GM19239 (cell line): ENCODE data around the gene TCF12.

Experiments used
- DNase-seq: peaks from one replicate; pipeline ENCODE4 v3.0.0; 2011; ENCODE audit warnings: low spot score; ENCODE audit not compliant: insufficient read length
- FAIRE-seq: peaks from 2 replicates; lab custom pipeline; 2011; peaks lifted over from hg19 to GRCh38; lab: Jason Lieb, UNC

The TCF12 gene

DNA sequence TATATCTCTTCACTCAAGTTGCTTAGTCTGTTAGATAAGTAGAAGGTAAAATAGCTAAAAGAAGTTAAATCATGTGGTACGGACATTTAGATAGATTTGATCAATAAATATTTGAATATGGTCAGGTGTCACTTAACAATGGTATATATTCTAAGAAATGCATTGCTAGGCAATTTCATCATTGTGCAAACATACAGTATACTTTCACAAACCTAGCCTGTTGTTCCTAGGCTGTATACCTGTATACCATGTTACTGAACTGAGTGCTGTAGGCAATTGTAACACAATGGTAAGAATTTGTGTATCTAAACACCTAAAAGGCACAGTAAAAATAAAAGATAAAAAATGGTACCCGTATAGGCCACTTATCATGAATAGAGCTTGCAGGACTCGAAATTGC is 345.1 kb downstream of the TCF12 start:
- FAIRE-seq (no peak), DNase-seq (no peak)

DNA sequence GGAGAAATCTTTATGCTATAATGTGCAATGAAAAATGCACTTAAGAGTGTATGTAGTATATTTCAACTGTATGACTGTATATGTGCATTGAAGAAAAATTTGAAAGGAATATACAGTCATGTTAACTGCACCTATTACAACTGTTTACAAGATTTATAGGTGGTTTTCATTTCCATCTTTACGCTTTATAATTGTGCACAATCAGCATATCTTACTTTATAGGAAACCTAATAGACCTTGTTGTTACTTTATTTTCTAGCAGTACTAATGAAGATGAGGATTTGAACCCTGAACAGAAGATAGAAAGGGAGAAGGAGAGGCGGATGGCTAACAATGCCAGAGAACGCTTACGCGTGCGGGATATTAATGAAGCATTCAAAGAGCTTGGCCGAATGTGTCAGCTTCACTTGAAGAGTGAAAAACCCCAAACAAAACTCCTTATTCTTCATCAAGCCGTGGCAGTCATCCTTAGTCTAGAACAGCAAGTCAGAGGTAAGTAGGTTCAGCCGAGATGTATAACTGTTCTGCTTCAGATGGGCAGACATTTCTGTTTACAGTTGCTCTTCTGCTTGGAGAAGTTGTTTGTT is 354.4 kb downstream of the TCF12 start:
- no peak for FAIRE-seq
- DNase-seq, result no peak

DNA sequence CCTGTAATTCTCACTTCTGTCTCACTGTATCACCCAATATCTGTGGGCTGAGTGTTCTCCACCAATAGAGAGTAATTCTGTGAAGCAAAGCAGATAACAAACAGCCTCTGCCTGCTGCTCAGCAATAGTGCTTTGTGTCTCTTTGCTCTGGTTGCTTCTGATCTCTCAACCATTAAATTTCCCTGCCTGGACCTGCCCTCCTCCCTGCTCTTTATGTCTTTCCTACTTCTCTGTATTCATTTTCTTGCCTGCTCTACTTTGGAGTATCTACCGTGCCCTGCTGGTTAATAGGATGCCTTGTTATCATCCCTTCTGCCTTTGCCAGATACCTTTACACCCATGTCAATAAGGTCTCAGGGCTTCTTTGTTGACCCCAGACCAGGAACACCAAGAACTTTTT is 355.0 kb downstream of the TCF12 start:
- DNase-seq (no peak), FAIRE-seq (no peak)

DNA sequence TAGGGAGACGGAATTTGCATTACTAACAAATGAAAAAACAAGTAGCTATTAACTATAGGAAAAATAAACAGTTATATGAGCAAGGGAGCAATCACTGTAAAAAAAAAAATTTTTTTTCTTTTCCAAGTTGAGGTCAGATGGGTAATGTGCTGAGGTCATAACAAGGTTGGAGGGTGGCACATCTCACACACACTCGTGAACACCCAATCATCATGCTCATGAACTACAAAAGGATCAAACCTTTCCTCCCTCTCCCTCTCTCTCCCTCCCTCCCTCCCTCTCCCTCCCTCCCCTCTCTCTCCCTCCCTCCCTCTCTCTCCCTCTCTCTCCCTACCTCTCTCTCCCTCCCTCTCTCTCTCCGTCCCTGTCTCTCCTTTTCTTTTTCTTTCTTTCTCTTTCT is 360.0 kb downstream of the TCF12 start:
- FAIRE-seq, result no peak
- no peak for DNase-seq

DNA sequence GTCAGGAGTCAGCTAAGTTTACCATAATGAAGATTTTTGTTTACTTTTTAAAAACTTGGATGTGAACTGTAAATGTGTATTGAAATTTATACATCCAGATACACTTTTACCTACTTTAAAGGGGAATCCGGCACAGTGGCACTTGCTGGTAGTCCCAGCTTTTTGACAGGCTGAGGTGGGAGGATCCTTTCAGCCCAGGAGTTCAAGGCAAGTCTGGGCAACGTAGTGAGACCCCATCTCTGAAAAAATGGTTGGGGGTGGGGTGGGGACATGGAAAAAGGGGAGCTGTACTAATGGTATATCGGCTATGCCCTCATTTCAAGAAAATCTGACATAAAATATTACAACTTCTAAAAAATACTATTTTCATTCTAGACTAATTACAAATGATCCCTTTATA is 362.0 kb downstream of the TCF12 start:
- DNase-seq (no peak), FAIRE-seq (no peak)

DNA sequence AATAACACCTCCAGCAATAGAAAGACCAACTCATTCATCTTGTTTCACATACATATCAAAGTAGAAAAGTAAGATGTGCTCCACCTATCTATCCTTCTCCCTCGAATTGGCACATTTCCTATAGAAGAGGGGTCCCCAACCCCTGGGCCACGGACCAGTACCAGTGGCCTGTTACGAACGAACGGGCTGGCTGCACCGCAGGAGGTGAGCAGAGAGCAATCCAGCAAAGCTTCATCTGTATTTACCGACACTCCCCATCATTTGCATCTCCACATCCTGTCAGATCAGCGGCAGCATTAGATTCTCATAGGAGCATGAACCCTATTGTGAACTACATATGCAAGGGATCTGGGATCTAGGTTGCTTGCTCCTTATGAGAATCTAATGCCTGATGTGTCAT is 362.9 kb downstream of the TCF12 start:
- DNase-seq (no peak), FAIRE-seq (peak; percentile 93)

DNA sequence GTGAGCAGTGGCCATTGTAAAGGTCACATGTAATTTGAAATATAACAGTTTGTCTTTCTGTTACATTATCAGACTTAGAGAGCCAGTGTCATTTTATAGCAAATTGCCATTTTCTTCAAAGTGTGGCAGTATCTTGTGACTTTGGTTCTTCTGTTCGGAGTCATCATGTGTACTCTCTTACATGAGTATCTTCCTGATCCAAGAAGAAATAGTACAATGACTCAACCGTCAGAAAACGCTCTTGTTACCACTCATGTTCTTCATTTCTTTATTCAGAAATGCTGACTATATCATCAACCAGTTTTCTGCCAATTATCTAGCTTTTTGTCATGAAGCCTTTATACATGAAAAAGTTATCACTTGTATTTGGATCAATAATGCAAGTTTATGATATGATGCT is 364.2 kb downstream of the TCF12 start:
- peak; percentile 42 for FAIRE-seq

DNA sequence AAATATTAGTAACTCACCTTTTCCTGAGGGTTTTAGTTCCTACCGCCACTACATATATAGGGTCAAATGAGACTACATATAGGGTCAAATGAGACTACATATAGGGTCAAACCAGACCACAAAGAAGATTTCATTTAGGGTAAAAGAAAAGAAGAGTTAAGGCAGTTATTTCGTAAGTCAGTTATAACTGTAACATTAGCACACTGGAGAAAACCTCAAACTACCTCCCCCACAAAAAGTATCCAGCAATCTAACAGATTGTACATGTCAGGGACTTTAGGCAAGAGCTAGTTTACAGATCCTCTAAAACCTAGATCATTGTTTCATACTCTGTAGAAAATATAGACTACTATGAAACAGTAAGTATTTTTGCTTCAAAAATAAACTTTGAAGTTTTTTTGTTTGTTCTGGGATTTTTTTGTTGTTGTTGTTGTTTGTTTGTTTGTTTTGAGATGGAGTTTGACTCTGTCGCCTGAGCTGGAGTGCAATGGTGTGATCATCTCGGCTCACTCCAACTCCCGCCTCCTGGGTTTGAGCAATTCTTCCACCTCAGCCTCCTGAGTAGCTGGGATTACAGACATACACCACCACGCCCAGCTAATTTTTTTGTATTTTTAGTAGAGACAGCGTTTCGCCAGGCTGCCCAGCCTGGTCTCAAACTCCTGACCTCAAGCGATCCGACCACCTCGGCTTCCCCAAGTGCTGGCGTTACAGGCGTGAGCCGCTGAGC is 365.5 kb downstream of the TCF12 start:
- DNase-seq (no peak), FAIRE-seq (peak; percentile 77)

More for the DNA sequence above, 364.2 kb downstream of the TCF12 start:
- no peak for DNase-seq

DNA sequence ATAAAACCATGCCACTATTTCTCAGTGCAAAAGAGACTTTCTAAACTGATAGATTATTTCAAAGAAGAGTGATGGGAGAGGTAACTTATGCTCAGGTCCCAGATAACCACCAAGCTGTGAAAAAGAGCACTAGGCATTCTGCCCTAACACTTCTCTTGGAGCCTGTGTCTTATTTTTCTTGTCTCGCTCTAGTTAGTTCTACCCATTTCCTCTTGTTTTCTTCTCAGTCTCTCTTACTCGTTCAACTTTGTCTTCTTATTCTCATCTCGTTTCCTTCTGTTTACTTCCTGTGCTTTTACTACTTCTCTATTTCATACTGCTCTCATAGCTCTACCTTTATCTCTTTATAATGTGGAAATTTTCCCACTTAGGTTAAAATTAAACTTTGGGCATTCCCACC is 366.1 kb downstream of the TCF12 start:
- DNase-seq, result no peak
- FAIRE-seq, result peak; percentile 96

DNA sequence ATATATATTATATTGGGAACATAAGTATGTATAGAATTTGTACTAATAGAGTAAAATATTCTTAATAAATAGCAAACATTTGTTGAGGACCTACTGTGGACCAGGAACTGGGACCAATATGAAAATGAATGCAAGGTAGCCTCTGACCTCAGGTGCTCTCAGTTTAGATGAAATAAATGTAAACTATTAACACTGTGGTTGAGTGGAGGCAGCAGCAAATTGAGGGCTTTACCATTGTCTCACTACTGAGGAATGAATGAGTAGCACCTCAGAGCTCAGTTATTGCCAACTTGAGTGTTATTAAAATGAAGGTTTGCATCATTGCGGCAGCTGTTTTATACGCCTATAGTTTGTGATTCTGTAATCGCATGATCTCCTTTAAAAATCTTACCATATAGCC is 366.9 kb downstream of the TCF12 start:
- DNase-seq (no peak), FAIRE-seq (no peak)

DNA sequence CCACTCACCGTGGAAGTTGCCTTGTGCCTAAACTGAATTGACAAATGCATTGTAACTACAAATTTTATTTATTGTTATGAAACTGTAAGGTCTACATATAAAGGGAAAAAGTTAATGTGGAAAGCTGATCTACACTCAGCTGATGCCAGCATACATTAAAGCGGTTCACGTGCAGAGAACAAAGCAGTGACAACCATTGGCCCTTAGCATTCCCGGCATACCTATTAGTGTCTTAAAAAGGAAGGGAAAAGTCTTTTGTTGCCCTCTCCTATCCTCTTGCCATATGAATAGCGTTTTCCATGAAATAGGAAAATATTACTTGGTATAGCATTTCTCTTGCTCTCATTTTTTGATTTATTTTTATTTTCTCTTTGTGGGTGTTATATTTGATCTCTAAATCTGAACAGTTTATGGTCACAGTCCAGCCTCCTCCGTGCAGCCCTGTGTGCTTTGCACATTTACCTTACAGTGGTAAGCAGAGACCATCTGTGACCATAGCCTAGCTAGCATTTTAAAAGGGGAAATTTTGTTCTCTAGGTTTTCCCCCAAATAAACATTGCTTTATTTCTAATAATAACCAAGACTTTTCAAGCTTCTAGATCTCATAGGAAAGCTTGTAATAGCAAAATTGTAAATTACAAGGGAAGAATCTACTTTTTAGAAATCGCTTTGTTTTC is 368.1 kb downstream of the TCF12 start:
- no peak for FAIRE-seq
- DNase-seq, result no peak

DNA sequence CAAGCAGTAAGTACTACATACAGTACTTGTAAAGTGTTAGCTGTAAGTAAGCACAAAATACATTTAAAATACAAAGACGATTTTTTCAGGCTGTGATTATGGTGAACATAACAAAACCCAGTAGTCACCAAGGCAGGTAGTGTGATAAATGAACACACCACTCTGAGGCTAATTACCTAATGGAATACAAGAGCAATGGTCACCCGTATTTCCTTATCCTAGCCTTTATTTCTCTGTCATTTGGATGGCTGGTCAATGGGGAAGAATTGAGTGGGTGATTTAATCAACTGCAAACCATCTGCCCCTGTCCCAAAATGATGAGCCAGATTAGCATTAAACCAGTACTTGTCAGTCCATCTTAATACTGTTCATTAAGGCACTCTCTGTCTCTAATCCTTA is 368.7 kb downstream of the TCF12 start:
- DNase-seq, result no peak
- FAIRE-seq, result no peak

DNA sequence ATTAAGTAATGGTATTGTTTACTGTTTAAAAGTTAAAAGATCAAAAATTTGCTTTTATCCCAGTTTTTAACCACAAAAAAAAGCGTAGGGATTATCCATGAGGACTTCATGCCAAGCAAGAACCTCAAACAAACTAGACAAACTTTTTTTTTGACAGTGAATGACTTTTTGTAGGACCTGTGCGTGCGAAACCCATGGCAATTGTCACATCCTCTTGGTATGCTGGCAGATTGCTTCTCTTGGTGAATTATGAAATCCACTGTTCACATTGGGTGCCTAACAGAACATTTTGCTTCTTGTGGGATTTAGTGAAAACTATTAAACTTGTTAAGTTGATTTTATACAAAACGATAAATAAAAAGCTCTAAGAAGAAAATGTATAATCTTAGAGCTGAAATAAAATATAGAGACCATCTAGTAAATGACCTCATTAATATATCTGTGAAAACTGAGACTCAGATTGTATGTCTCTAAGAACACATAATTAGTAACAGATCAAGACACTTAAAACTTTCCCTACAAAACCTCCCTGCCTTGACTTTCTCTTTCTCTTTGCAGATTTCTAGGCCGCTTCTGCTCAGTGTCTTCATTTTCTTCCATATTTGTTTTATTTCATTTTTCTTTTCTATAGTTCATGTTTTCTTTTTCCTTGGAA is 370.6 kb downstream of the TCF12 start:
- DNase-seq (no peak), FAIRE-seq (peak; percentile 63)

DNA sequence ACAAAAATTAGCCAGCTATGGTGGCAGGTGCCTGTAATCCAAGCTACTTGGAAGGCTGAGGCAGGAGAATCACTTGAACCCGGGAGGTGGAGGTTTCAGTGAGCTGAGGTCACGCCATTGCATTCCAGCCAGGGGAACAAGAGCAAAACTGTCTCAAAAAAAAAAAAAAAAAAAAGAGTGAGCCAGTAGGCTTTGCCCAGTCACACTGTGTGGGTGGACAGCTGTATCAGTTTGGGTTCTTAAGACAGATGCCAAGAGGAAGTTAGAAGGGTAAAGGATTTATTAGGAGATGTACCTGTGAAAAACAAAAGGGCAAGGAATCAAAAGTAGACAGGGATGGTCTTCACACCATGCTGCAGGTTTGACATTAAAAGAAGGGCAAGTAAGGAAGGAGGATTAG is 371.7 kb downstream of the TCF12 start:
- FAIRE-seq, result no peak
- DNase-seq, result no peak

DNA sequence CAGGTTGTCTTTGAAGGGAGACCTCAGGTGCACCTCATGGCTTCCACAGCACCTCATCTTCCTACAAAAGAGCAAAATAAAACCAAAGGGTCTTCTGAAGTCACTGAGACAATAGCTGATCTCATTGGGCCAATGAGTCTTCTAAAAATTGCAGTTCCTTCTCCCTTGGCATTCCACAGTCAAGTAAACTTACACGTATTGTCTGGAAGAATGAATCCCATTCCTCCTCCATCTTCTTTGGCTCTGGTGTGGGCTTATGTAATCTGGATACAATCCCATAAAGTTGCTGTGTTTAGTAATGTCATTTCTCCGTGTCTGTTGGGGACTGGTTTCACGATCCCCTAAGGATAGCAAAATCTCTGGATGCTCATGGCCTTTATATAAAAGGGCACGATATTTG is 372.4 kb downstream of the TCF12 start:
- DNase-seq, result no peak
- FAIRE-seq, result no peak

DNA sequence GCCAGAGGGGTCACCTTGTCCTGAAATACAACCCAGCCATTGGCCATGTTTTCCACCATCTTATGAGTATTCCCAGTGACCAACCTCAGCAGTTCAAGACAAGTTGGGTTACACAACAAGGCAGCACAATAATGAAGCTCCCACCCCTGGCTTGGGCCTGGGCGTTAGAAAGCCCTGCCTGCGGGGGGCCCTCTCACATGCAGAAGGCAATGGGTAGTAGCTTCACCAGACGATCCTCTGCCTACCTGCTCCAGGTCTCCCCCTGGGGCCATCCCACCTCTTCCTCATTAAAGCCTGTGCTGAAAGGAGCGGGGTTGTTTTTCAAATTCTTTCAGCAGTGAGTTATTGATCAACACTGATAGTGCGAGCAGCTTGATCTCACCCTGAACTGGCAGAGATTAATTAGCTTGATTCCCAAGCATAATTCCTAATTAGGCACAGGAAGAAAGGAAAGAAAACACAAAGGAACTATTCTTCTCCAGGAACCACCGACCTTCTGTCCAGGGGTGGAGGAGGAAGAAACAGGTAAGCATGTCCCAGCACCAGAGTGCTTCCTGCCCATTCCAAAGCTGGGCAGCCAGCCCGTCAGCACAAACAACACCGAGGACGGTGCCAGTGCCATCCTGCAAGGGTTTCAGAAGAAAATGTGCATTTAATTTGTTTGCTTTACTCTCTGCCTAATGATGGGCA is 378.2 kb downstream of the TCF12 start:
- DNase-seq (no peak), FAIRE-seq (no peak)

DNA sequence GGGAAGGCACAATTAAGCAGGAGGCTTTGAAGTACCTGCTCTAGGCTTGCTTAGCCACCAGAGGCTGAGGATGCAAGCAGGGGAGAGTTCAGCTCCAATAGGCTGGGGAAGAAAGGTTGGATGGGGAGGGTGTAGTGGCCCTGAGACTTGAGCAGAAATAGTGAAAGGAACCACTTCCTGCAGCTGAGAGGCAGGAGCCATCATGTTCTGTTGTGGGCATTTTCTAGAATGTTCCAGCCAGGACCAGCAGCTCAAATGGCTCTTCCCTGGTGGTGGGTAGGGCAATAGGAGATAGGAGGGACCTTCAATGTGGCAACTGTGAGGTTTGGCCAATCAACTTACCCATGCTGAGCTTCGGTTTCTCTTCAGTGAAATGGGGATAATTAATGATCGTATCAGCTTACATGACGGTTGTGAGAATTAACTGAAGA is 378.7 kb downstream of the TCF12 start:
- FAIRE-seq (no peak), DNase-seq (no peak)

DNA sequence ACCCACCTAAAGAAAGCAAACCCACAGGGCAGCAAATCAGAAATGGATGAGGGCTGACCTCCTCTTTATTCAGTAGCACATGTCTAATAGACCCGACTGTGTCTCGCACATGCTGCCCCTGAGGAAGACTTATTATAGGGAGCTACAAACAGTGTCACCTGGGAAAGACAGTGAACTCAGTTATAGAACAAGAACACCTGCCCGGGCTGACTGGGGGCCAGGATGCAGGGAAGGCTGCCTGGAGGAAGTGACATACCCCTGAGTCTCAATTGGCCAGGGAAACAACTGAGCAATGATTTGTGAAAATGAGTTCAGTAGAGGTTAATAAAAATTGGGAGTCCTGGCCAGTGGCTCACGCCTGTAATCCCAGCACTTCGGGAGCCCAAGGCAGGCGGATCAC is 379.2 kb downstream of the TCF12 start:
- FAIRE-seq (no peak), DNase-seq (no peak)

DNA sequence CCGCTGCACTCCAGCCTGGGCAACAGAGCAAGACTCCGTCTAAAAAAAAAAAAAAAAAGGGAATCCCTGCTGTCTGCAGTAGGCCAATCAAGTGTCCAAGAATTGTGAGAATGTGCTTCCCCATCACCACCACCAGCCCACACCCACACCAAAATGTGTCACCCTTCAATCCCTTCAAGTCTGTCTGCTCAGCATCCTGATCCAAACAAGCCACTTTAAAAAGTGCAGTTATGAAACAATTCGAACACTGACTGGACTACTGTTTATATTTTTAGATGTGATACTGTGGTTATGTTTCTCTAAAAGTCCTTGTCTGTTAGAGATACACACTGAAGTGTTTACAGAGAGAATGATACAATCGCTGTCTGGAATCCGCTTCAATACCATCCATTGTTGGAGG is 379.8 kb downstream of the TCF12 start:
- no peak for FAIRE-seq
- no peak for DNase-seq

DNA sequence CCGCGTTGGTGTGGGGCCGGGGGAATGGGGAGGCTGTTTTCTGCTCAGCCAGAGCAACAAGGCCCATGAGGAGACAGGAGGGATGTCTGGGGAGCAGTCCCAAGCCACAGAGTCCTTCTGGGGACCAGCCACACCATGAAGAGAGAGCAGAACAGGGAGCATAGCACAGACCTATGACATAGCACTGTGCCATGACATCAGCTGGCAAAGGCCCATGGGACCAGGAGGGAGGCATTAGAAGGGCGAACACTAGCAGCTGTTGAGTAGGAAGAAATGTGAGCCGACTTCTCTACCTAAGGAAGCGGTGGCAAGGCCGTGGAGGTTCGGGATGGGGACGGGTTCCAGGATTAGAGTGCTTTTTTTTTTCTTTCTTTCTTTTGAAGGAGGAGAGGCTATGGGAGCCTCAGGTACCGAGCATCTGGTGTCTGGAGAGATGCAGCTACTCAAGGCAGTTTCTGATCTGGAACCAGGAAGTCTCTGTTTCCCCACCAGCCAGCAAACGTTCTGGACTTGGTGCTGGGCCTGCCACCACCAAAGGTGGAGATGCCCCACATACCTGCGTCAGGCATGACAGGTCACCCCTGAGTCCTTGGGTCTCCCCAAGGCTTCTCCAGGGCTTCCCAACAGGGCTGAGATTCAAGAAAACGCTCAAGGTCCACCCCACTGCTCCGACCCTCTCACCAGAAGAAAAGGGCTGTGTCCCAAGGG is 380.6 kb downstream of the TCF12 start:
- DNase-seq (no peak), FAIRE-seq (no peak)
